ENCODE measurements around the gene CFHR5.
"Not testable (repeated sequence)": the region's sequence is repeated elsewhere in the genome, so short reads cannot be mapped to it uniquely, and the experiment has no call there.

CFHR5 gene

DNA sequence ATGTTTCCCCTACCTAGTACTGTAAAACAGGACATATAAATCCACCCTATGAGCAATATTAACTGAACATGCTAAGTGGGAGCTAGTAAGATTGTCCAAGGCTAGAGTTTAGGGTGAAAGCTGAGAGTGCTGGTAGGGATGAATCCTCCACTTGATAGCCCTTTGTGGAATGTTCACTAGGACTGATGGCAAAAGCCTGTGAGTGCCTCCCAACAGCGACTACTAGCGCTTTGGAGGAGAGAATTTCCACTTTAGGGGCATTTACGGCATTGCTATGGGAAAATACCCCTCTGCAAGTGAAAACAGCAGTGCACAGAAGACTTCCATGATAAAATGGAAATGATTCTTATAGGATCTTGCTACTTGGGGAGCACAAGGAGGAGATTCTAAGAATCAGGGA is 35.9 kb downstream of the CFHR5 start:
- H3K27ac ChIP-seq (ENCODE audit: insufficient read depth, low read length, poor library complexity, severe bottlenecking), result no peak overlapping the region
- H3K36me3 ChIP-seq (ENCODE audit: control insufficient read depth, insufficient read depth, low read length), result no peaks in the 10 kb centered on the region

DNA sequence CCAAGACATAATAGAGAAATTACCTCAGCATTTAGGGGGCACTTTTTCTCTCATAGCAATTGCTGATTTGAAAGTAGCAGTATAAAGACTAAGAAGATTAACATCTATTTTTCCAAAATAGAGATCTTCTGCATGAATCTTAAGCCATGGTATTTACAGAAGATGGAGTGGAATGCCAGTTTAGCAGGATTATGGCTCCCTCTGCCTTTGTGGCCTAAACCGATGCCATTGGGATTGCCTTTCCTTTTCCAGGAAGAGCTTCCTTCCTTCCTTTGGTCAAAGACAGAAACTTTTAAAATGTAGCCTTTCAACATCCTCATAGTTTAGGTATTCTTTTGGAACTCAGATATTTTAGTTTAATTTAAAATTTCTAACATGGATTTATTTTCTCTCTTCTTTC is 39.4 kb downstream of the CFHR5 start:
- Histone ChIP-seq H3K36me3 (ENCODE audit: control insufficient read depth, insufficient read depth, low read length) (no peaks in the 10 kb centered on the region), H3K27ac (ENCODE audit: insufficient read depth, low read length, poor library complexity, severe bottlenecking) (no peak overlapping the region), H3K9me3 (ENCODE audit: control insufficient read depth, low read length) (no peaks in the 10 kb centered on the region), H3K4me1 (ENCODE audit: control insufficient read depth, insufficient read depth, low read length, poor library complexity, severe bottlenecking) (no peaks in the 10 kb centered on the region), H3K4me3 (ENCODE audit: insufficient read depth, low read depth, low read length, poor library complexity, severe bottlenecking) (no peak overlapping the region), H3K27me3 (replicated peaks; ENCODE audit: control insufficient read depth, insufficient read depth, low read length, poor library complexity, severe bottlenecking) (no peaks in the 10 kb centered on the region)
- DNase-seq, result no peak

More for the DNA sequence above, 35.9 kb downstream of the CFHR5 start:
- Histone ChIP-seq H3K4me3 (ENCODE audit: insufficient read depth, low read depth, low read length, poor library complexity, severe bottlenecking) (no peak overlapping the region), H3K4me1 (ENCODE audit: control insufficient read depth, insufficient read depth, low read length, poor library complexity, severe bottlenecking) (no peaks in the 10 kb centered on the region), H3K9me3 (ENCODE audit: control insufficient read depth, low read length) (no peaks in the 10 kb centered on the region), H3K27me3 (replicated peaks; ENCODE audit: control insufficient read depth, insufficient read depth, low read length, poor library complexity, severe bottlenecking) (no peaks in the 10 kb centered on the region)
- DNase-seq, result no peak

DNA sequence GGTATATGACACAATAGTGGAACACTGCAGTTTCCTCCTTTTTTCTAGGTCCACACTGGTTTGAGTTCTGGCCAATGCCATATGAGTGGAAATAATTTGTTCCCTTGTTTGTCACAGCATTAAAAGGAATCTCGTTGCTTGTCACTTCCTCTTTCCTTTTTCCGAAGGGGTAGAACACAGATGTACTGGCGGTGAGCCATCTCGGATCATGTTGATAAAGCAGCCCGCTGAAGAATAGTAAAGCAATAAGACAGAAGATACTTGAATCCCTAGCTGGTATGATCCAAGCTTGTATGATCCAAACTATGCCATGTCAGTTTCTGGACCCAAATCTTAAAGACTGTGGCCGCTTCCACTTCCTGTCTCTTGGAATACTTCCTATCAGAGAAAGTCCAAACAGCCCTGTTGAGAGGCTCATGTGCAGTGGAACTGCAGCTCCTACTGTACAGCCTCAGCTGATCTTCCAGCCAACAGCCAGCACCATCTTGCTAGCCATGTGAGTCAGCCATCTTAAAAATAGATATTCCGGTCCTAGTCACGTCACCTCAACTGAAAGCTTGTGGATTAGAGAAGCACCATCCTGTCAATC is 40.3 kb downstream of the CFHR5 start:
- Histone ChIP-seq H3K27ac (ENCODE audit: insufficient read depth, low read length, poor library complexity, severe bottlenecking) (no peak overlapping the region), H3K9me3 (ENCODE audit: control insufficient read depth, low read length) (no peaks in the 10 kb centered on the region), H3K4me3 (ENCODE audit: insufficient read depth, low read depth, low read length, poor library complexity, severe bottlenecking) (no peak overlapping the region), H3K36me3 (ENCODE audit: control insufficient read depth, insufficient read depth, low read length) (no peaks in the 10 kb centered on the region), H3K4me1 (ENCODE audit: control insufficient read depth, insufficient read depth, low read length, poor library complexity, severe bottlenecking) (no peaks in the 10 kb centered on the region), H3K27me3 (replicated peaks; ENCODE audit: control insufficient read depth, insufficient read depth, low read length, poor library complexity, severe bottlenecking) (no peaks in the 10 kb centered on the region)
- DNase-seq, result no peak

DNA sequence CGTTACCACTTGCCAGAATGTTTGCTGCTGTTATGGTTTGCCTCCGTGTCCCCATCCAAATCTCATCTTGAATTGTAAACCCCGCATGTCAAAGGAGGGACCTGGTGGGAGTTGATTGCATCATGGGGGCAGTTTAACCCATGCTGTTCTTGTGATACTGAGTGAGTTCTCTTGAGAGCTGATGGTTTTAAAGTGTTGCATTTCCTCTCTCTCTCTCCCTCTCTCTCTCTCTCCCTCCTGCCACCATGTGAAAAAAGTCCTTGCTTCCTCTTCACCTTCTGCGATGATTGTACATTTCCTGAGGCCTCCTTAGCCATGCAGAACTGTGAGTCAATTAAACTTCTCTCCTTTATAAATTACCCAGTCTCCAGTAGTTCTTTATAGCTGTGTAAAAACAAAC is 44.4 kb downstream of the CFHR5 start:
- no peaks in the 10 kb centered on the region for H3K27me3 ChIP-seq (replicated peaks; ENCODE audit: control insufficient read depth, insufficient read depth, low read length, poor library complexity, severe bottlenecking)
- no peaks in the 10 kb centered on the region for H3K4me1 ChIP-seq (ENCODE audit: control insufficient read depth, insufficient read depth, low read length, poor library complexity, severe bottlenecking)
- no peak for DNase-seq
- H3K4me3 ChIP-seq (ENCODE audit: insufficient read depth, low read depth, low read length, poor library complexity, severe bottlenecking), result no peak overlapping the region
- H3K27ac ChIP-seq (ENCODE audit: insufficient read depth, low read length, poor library complexity, severe bottlenecking), result no peak overlapping the region
- no peaks in the 10 kb centered on the region for H3K9me3 ChIP-seq (ENCODE audit: control insufficient read depth, low read length)
- H3K36me3 ChIP-seq (ENCODE audit: control insufficient read depth, insufficient read depth, low read length), result no peaks in the 10 kb centered on the region

DNA sequence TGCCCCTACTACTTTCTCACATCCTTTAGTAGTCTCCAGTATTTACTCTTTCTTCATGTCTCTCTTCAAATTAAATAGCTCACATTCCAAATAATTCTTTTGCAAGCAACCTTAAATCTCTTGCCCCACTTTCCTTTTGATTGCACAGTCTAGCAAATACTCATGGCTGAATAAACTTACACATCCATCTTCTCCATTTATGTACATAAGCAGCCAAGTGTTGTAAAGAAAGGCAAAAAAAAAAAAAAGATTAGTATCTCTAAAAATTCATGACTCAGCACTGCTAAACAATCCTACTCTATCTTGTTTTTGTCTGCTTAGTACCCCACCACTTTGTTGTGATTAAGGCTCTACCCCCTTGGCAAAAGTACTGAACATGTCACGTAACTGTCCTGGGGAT is 47.1 kb downstream of the CFHR5 start:
- no peaks in the 10 kb centered on the region for H3K36me3 ChIP-seq (ENCODE audit: control insufficient read depth, insufficient read depth, low read length)
- no peaks in the 10 kb centered on the region for H3K27me3 ChIP-seq (replicated peaks; ENCODE audit: control insufficient read depth, insufficient read depth, low read length, poor library complexity, severe bottlenecking)
- H3K4me1 ChIP-seq (ENCODE audit: control insufficient read depth, insufficient read depth, low read length, poor library complexity, severe bottlenecking), result no peaks in the 10 kb centered on the region
- no peak overlapping the region for H3K27ac ChIP-seq (ENCODE audit: insufficient read depth, low read length, poor library complexity, severe bottlenecking)
- no peaks in the 10 kb centered on the region for H3K9me3 ChIP-seq (ENCODE audit: control insufficient read depth, low read length)
- no peak for DNase-seq
- no peak overlapping the region for H3K4me3 ChIP-seq (ENCODE audit: insufficient read depth, low read depth, low read length, poor library complexity, severe bottlenecking)

DNA sequence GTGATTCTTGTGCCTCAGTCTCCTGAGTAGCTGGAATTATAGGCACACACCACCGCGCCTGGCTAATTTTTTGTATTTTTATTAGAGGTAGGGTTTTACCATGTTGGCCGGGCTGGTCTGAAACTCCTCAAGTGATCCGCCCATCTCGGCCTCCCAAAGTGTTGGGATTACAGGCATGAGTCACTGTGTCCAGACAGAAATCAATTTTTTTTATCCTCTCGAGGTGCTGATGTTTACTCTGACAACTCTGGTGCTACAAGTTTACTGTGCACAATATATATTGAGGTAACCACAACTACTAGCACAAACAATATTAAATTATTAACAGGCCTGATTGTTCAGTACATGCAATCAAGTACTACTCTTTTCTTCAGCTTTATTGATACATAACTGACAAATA is 50.0 kb downstream of the CFHR5 start:
- no peaks in the 10 kb centered on the region for H3K36me3 ChIP-seq (ENCODE audit: control insufficient read depth, insufficient read depth, low read length)
- H3K27me3 ChIP-seq (replicated peaks; ENCODE audit: control insufficient read depth, insufficient read depth, low read length, poor library complexity, severe bottlenecking), result no peaks in the 10 kb centered on the region
- H3K4me1 ChIP-seq (ENCODE audit: control insufficient read depth, insufficient read depth, low read length, poor library complexity, severe bottlenecking), result no peaks in the 10 kb centered on the region
- no peaks in the 10 kb centered on the region for H3K9me3 ChIP-seq (ENCODE audit: control insufficient read depth, low read length)
- no peak overlapping the region for H3K27ac ChIP-seq (ENCODE audit: insufficient read depth, low read length, poor library complexity, severe bottlenecking)
- H3K4me3 ChIP-seq (ENCODE audit: insufficient read depth, low read depth, low read length, poor library complexity, severe bottlenecking), result no peak overlapping the region
- no peak for DNase-seq

DNA sequence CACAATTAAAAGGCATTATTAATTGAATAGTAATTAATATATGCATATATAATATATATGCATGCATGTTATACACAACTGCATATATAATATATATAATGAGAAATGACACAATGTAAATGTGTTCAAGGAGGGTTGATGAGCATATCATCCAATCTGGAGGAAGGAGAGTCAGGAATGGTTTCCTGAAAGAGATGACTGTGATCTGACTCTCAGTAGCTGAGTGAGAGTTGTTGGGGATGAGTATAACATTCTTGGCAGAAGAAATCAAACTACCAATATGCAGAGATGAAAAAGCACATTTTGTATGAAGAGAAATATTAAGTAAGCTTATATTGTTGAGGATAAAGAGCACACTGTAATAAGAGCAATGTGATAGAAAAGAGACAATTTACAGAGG is 52.4 kb downstream of the CFHR5 start:
- H3K27me3 ChIP-seq (replicated peaks; ENCODE audit: control insufficient read depth, insufficient read depth, low read length, poor library complexity, severe bottlenecking), result no peaks in the 10 kb centered on the region
- no peaks in the 10 kb centered on the region for H3K36me3 ChIP-seq (ENCODE audit: control insufficient read depth, insufficient read depth, low read length)

DNA sequence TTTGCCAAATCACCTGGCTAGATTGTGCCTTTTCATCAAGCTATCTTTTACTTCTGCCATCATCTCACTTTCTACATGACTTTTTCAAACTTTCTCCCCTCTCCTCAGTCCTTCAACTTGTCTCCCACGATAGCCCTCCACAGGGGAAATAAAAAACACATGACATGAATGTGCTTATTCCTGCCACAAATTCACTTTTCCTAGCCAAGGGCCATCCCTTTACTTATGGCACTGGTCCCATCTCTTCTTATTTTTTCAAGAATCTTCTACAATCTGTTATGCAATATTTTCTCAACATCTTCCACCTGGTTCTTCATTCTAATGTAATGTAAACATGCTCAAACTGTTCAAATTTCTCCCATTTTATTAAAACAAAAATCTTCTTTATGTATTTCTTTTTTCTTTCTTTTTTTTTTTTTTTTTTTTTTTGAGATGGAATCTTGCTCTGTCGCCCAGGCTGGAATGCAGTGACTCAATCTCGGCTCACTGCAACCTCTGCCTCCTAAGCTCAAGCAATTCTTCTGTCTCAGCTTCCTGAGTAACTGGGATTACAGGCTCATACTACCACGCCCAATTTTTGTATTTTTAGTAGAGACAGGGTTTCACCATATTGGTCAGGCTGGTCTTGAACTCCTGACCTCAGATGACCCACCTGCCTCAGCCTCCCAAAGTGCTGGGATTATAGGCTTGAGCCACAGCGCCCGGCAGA is 57.4 kb downstream of the CFHR5 start:
- not testable (repeated sequence) for DNase-seq; H3K9me3 ChIP-seq (ENCODE audit: control insufficient read depth, low read length); H3K4me1 ChIP-seq (ENCODE audit: control insufficient read depth, insufficient read depth, low read length, poor library complexity, severe bottlenecking); H3K27me3 ChIP-seq (replicated peaks; ENCODE audit: control insufficient read depth, insufficient read depth, low read length, poor library complexity, severe bottlenecking); H3K36me3 ChIP-seq (ENCODE audit: control insufficient read depth, insufficient read depth, low read length); H3K4me3 ChIP-seq (ENCODE audit: insufficient read depth, low read depth, low read length, poor library complexity, severe bottlenecking); H3K27ac ChIP-seq (ENCODE audit: insufficient read depth, low read length, poor library complexity, severe bottlenecking)

More for the DNA sequence above, 52.4 kb downstream of the CFHR5 start:
- DNase-seq, result no peak
- Histone ChIP-seq H3K4me1 (ENCODE audit: control insufficient read depth, insufficient read depth, low read length, poor library complexity, severe bottlenecking) (no peaks in the 10 kb centered on the region), H3K4me3 (ENCODE audit: insufficient read depth, low read depth, low read length, poor library complexity, severe bottlenecking) (no peak overlapping the region), H3K9me3 (ENCODE audit: control insufficient read depth, low read length) (no peaks in the 10 kb centered on the region), H3K27ac (ENCODE audit: insufficient read depth, low read length, poor library complexity, severe bottlenecking) (no peak overlapping the region)

DNA sequence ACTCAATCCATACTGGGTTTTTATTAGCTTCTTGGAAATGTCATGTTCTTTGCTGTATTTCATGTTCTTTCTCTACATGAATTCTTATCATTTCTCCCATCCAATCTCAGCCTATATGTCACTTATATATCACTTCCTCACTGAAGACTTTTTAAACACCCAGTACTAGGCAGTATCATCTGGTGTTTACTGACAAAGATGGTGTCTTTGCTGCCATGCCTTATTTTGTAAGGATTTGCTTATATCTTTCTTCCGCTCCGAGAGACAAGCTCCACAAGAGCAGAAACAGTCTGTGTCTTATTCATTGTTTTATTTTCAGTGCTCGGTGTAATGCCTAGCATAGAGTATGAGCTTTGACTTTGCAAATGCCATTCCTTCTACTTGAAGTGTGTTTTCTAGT is 59.5 kb downstream of the CFHR5 start:
- Histone ChIP-seq H3K27me3 (replicated peaks; ENCODE audit: control insufficient read depth, insufficient read depth, low read length, poor library complexity, severe bottlenecking) (no peaks in the 10 kb centered on the region), H3K9me3 (ENCODE audit: control insufficient read depth, low read length) (no peaks in the 10 kb centered on the region), H3K36me3 (ENCODE audit: control insufficient read depth, insufficient read depth, low read length) (no peaks in the 10 kb centered on the region), H3K27ac (ENCODE audit: insufficient read depth, low read length, poor library complexity, severe bottlenecking) (no peak overlapping the region), H3K4me3 (ENCODE audit: insufficient read depth, low read depth, low read length, poor library complexity, severe bottlenecking) (no peak overlapping the region), H3K4me1 (ENCODE audit: control insufficient read depth, insufficient read depth, low read length, poor library complexity, severe bottlenecking) (no peaks in the 10 kb centered on the region)
- DNase-seq, result no peak

DNA sequence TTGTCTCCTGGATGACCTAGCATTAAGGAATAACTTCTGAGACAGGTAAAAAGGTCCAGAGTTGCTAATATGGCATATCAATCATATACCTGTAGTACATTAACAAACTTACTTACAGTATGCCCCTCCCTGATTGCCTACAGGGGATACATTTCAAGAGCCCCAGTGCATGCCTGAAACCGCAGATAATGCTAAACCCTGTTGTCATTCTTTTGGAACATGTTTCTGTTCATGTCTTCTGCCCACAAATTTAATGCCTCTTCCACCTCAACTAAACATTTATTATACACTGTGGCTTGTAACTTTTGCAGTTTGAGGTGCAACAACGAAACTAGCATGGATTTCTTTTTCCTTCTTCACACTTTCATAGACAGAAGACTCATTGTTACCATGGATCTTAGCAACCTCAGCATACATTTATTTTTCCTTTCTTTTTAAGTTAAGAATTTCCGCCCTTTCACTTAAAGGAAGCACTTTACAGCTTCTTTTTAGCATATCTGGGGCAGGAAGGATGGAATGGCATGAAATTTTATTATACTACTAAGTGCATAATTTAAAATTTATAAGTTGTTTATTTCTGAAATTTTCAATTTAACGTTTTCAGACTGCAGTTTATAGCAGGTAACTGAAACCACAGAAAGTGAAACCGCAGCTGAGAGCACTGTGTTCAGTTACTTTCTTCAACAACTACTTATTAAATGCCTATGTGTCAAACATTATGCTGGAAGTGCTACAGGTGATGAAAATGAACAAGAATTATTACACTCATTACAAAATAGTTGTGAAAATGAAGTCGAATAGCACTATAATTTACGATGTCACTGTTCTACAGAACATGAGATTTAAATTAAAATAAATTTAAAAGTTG is 64.4 kb downstream of the CFHR5 start:
- Histone ChIP-seq H3K36me3 (ENCODE audit: control insufficient read depth, insufficient read depth, low read length) (no peaks in the 10 kb centered on the region), H3K27ac (ENCODE audit: insufficient read depth, low read length, poor library complexity, severe bottlenecking) (no peak overlapping the region), H3K4me1 (ENCODE audit: control insufficient read depth, insufficient read depth, low read length, poor library complexity, severe bottlenecking) (no peaks in the 10 kb centered on the region), H3K4me3 (ENCODE audit: insufficient read depth, low read depth, low read length, poor library complexity, severe bottlenecking) (no peak overlapping the region), H3K27me3 (replicated peaks; ENCODE audit: control insufficient read depth, insufficient read depth, low read length, poor library complexity, severe bottlenecking) (no peaks in the 10 kb centered on the region), H3K9me3 (ENCODE audit: control insufficient read depth, low read length) (no peaks in the 10 kb centered on the region)
- DNase-seq, result no peak

All from effector memory CD4-positive, alpha-beta T cell (primary cell).